HG02798 (cell line): ENCODE measurements around the gene SMPD4.
"Not testable (repeated sequence)": the region's sequence is repeated elsewhere in the genome, so short reads cannot be mapped to it uniquely, and the experiment has no call there.

Source experiments
- ATAC-seq: cut with Tn5 transposase; IDR thresholded peaks from one replicate; pipeline ENCODE4 v1.9.1; 2021; ENCODE audit warnings: mild to moderate bottlenecking; ENCODE audit not compliant: unreplicated experiment, poor library complexity

SMPD4 gene, protein sequence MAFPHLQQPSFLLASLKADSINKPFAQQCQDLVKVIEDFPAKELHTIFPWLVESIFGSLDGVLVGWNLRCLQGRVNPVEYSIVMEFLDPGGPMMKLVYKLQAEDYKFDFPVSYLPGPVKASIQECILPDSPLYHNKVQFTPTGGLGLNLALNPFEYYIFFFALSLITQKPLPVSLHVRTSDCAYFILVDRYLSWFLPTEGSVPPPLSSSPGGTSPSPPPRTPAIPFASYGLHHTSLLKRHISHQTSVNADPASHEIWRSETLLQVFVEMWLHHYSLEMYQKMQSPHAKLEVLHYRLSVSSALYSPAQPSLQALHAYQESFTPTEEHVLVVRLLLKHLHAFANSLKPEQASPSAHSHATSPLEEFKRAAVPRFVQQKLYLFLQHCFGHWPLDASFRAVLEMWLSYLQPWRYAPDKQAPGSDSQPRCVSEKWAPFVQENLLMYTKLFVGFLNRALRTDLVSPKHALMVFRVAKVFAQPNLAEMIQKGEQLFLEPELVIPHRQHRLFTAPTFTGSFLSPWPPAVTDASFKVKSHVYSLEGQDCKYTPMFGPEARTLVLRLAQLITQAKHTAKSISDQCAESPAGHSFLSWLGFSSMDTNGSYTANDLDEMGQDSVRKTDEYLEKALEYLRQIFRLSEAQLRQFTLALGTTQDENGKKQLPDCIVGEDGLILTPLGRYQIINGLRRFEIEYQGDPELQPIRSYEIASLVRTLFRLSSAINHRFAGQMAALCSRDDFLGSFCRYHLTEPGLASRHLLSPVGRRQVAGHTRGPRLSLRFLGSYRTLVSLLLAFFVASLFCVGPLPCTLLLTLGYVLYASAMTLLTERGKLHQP

DNA sequence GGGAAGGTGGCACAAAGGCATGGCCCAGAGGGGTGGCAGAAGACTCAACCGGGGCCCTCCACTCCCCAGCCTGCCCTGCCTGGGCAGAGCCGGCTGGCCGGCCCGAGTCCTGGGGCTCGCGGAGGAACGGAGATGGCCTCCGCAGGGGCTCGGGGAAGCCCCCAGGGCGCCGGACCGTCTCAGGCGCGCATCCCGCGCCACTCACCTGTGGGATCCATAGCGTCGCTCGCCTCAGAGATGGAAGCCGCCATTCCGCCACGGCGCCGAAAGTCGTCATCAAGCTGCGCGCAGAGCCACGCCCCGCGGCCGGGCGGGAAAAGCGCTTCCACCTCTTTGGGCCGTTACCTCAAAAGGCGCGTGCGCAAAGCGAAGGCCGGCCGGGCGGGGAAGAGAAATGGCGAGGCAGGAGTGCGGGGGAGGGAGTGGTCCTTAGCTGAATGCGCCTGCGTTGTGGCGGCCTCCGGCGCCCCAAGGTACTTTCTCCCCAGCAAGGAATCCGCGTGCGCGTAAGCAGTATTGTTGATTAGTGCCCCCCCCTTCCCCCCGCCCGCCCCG is at the start of gene SMPD4:
TSS of gene SMPD4 (minus strand) at position 278 of the 555 bp plus-strand sequence. CDS start 5,010 bp downstream, outside the sequence.
- ATAC-seq = peak; percentile 68

- not testable (repeated sequence) for ATAC-seq
Measured at GRCh38 chr2:130230907-130231306, 49.5 kb upstream of the SMPD4 start.

DNA sequence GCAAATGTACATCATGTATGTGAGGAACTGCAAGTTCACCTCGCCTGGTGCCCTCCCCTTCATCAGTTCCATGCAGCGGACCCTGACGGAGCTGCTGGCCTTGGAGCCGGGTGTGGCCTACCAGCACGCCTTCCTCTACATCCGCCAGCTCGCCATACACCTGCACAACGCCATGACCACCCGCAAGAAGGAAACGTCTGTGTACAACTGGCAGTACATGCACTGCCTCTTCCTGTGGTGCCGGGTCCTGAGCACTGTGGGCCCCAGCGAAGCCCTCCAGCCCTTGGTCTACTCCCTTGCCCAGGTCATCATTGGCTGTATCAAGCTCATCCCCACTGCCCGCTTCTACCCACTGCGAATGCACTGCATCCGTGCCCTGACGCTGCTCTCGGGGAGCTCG is 49.0 kb upstream of the SMPD4 start:
- not testable (repeated sequence) for ATAC-seq

GRCh38 chr2:130229161-130229510 is 47.7 kb upstream of the SMPD4 start:
- ATAC-seq = peak; percentile 55

- not testable (repeated sequence) for ATAC-seq
Measured at GRCh38 chr2:130228467-130229160, 47.2 kb upstream of the SMPD4 start.

DNA sequence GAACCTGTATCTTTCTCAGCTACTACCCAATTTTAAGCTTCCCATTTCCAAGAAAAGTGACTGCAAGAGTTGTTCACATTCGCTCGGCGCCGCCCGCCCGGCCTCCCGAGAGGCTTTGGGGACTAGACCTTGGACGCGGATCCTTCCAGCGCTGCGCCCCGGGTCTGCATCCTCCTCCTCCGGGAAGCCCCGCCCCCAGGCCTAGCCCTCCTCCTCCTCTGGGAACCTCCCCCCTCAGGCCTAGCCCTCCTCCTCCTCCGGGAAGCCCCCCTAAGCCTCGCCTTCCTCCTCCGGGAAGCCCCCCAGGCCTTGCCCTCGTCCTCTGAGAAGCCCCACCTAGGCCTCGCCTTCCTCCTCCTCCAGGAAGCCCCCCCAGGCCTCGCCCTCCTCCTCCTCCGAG is 46.6 kb upstream of the SMPD4 start:
- not testable (repeated sequence) for ATAC-seq

- ATAC-seq = peak; percentile 85
Measured at GRCh38 chr2:130222523-130222922, 41.1 kb upstream of the SMPD4 start.

GRCh38 chr2:130220505-130220904 is 39.1 kb upstream of the SMPD4 start:
- ATAC-seq = not testable (repeated sequence)

GRCh38 chr2:130219147-130219546 is 37.7 kb upstream of the SMPD4 start:
- not testable (repeated sequence) for ATAC-seq

DNA sequence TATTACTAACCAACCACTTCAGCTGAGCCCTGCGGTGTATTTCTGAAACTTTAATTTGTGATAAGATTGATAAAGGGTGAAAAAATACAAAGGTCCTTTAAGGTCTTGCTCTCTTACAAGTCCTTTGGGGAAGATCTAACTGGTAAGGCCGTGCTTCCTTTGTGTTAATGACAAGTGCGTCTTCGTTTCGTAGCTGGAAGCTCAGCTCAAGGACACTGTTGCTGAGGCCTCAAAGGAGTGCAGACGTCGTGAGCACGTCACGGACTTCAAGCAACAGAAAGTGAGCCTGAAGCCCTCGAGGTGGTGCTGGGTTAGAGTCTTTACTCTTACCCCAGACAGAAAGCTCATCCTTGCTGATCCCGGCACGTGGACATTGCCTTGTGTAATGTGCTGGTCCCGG is 25.6 kb upstream of the SMPD4 start:
- not testable (repeated sequence) for ATAC-seq

DNA sequence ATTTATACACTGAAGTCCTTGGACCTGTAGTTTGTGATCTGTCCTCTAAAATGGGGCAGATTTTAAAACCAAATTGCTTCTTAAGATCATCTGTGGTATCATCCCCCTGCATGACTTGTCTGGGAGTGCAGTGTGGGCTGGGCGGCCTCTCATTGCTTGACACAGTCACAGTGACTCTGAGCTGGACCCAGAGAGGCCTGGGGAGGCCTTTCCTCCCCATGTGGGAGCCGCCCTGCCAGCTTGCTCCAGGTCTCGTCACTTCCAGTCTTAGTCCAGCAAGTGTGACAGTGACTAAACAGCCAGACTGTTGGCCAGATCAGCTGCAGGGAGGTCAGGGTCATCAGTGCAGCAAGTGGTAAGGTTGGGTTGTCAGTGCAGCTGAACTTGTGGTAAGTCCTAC is 21.7 kb upstream of the SMPD4 start:
- ATAC-seq = not testable (repeated sequence)

DNA sequence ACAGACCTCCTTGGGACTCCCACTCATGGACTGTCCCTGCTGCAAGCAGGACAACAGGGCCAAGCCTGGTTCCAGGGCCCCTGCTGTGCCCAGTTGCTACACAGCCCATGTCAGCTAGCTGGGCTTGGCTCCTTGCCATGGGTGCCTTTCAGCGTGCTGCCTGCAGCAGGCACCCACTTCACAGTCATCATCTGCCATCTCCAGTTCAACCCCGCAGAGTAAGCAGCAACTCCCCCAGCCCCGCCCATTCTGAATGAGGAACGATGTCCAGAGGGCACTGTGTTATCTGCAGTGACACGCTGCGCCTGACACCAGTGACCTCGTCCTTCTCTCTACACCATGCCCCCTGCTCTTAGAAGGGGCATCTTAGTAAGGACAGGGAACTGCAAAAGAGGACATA is 21.1 kb upstream of the SMPD4 start:
- not testable (repeated sequence) for ATAC-seq

- no peak for ATAC-seq
Measured at GRCh38 chr2:130198343-130198742, 16.9 kb upstream of the SMPD4 start, which contains the start of gene TUBA3E. Gene TUBA3E (minus strand): TSS chr2:130198439. CDS start chr2:130198360, 79 bp downstream.

- not testable (repeated sequence) for ATAC-seq
Measured at GRCh38 chr2:130196052-130196451, 14.7 kb upstream of the SMPD4 start.

DNA sequence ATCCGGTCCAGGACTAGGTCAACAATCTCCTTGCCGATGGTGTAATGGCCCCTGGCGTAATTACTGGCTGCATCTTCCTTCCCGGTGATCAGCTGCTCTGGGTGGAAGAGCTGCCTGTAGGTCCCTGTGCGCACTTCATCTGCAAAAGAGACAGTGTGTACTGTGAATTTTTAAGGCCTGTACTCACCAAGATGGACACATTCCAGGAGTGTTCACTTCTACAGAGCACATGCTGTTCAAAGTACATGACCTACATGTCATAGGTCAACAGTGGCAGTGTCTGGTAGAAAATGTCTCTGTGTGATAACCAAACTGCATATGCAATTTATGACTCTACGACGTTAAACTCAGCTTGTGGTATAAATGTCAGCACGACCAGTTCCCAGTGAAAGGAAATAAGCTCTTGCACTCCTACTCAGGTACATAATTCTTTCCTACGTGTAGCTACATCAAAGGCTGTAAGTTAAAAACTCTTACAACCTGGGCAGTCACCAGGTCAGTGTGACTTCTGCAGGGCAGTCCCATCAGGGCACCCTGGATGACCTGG is 13.8 kb upstream of the SMPD4 start:
- not testable (repeated sequence) for ATAC-seq

GRCh38 chr2:130193824-130194223 is 12.4 kb upstream of the SMPD4 start:
- not testable (repeated sequence) for ATAC-seq

DNA sequence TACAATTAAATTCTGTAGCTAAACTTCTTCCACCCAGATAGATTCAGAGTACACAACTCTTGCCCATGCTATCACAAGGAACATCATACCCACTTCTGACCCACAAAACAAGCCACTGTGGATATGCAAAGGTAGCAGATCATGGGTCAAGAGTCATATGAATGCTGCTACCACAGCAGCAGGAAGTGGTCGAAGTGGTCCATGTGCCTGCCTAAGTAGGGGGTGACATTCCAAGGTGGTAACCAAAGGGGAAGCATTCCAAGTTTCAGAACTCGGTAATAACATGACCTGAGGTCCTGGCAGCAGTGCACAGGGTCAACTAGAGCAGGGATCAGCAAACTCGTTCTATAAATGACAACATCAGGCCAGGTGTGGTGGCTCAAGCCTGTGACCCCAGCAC is 11.0 kb upstream of the SMPD4 start:
- ATAC-seq = not testable (repeated sequence)

DNA sequence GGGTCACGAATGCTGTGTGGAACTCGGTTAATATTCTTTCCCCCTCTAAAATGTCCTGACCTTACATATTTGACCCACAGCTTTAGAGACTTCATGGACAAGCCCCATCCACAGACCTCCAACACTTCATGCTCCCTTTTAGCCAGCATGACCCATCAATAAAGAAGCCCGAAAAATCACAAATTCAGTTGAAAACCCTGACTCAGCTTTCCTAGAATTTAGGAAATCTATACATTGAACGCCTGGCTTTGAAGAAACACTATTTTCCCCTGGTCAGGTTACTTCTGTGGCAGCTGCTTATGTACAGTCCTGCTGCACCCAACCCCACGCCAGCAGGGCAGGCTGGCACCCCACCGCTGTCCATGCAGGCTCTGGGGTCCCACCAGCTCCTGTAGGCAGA is 9.9 kb upstream of the SMPD4 start:
- ATAC-seq = not testable (repeated sequence)

DNA sequence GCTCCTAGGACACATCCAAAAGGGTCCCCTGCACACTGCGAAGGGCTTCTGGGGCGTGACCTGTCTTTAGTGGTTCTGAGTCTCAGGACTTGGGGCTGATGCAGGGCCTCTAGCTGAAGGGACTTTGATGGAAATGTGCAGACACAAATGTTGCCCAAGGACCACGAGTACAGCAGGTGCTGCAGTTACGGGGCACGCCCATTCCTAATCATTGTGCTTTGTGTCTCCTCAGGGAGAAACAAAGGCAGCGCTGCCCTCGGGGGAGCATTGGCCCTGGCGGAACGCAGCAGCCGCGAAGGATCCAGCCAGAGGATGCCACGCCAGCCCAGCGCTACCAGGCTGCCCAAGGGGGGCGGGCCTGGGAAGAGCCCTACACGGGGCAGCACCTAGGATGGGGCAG is 8.8 kb upstream of the SMPD4 start:
- no peak for ATAC-seq

GRCh38 chr2:130188958-130189357 is 7.6 kb upstream of the SMPD4 start:
- not testable (repeated sequence) for ATAC-seq
